ENCODE measurements around the gene FTCD. TPM values are rescaled to one million over a fixed set of nuclear protein-coding genes. Genes with fewer than 3 reads are reported as not detected.

Gene FTCD
- total RNA-seq, 1 experiment from 2014 or later = 6.7 TPM

DNA sequence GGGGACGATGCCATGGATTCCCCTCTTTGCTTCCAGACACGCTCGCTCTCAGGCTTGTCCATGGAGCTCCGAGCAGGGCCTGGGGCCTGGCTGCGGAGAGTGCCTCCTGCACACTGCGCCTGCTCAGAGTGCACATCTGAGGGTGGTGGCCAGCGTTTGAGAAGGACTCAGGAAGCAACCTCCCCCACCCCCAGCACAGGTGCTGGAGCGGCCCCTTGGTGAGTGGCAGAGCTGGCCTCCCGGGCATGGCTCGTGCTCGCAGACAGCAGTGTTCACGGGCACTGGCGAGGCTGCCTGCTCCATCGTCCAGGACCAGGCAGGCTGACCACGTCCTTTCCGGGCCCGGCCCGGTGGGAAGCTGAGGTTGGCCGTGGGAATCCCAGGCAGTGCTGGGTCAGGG lies 26.1 kb upstream of the FTCD start:
- no peaks in the 10 kb centered on the region; the same call in 1 of the 2 replicates for H3K4me1 ChIP-seq (ENCODE audit: insufficient read depth, low read length)
- Mint-ChIP-seq H3K4me3 (no peak overlapping the region), H3K36me3 (ENCODE audit: insufficient read depth in 1 of 3, low read depth in 3 of 3) (peaks cover 9 to 16% (median 15%) of the 10 kb centered on the region in 3 experiments; a peak in 6 of 7 replicates), H3K9me3 (peaks cover 8 to 9% of the 10 kb centered on the region in 2 experiments; a peak in 4 of 5 replicates), H3K27ac (peak overlapping the region in 1 of 3 experiments; percentile 86; a peak in 1 of 7 replicates), H3K27me3 (ENCODE audit: low read depth) (no peaks in the 10 kb centered on the region), H3K4me1 (peaks cover 15 to 19% of the 10 kb centered on the region in 2 experiments)
- no peak overlapping the region for H3T11ph ChIP-seq (ENCODE audit: low read length)
- no peak overlapping the region for H2BK120ac ChIP-seq (ENCODE audit: low read depth, low read length, poor library complexity, severe bottlenecking)
- H3K23me2 ChIP-seq (ENCODE audit: insufficient read length, low read depth, low read length, poor library complexity, severe bottlenecking) = peaks cover 7% of the 10 kb centered on the region
- WGBS (ENCODE audit: extremely low coverage, insufficient read length, low lambda C conversion rate) = no CpG with 5 or more reads among the region's 19 CpGs
- no peak overlapping the region for H2BK5ac ChIP-seq (ENCODE audit: insufficient read length, low read length)
- H4K20me1 ChIP-seq (ENCODE audit: control insufficient read depth, insufficient read depth, insufficient read length) = no peaks in the 10 kb centered on the region
- no peak overlapping the region for H4K5ac ChIP-seq (ENCODE audit: insufficient read length, low read depth, low read length)
- DNase-seq = peak; percentile 27
- no peak overlapping the region for H3K9ac ChIP-seq (ENCODE audit: extremely low read depth, insufficient read length, low read length)
- H3K18ac ChIP-seq (ENCODE audit: insufficient read length, low read depth, low read length) = no peak overlapping the region
- no peak overlapping the region for H3K56ac ChIP-seq (ENCODE audit: insufficient read length, low read depth, low read length)
- H2BK15ac ChIP-seq (ENCODE audit: low read depth, low read length) = no peak overlapping the region
- H4K91ac ChIP-seq (ENCODE audit: insufficient read length, low read depth, low read length) = no peak overlapping the region
- H2BK20ac ChIP-seq (ENCODE audit: low read depth, low read length, poor library complexity, severe bottlenecking) = no peak overlapping the region
- no peak overlapping the region for H2AK5ac ChIP-seq (ENCODE audit: insufficient read length, low read length)
- H3K4me2 ChIP-seq (ENCODE audit: insufficient read depth, insufficient read length, low read length) = no peak overlapping the region
- TF ChIP-seq, protein P1, sequence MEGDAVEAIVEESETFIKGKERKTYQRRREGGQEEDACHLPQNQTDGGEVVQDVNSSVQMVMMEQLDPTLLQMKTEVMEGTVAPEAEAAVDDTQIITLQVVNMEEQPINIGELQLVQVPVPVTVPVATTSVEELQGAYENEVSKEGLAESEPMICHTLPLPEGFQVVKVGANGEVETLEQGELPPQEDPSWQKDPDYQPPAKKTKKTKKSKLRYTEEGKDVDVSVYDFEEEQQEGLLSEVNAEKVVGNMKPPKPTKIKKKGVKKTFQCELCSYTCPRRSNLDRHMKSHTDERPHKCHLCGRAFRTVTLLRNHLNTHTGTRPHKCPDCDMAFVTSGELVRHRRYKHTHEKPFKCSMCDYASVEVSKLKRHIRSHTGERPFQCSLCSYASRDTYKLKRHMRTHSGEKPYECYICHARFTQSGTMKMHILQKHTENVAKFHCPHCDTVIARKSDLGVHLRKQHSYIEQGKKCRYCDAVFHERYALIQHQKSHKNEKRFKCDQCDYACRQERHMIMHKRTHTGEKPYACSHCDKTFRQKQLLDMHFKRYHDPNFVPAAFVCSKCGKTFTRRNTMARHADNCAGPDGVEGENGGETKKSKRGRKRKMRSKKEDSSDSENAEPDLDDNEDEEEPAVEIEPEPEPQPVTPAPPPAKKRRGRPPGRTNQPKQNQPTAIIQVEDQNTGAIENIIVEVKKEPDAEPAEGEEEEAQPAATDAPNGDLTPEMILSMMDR (conservative IDR thresholded peaks at IDR 0.05) = no peak
- no peak overlapping the region for H4K8ac ChIP-seq (replicated peaks; ENCODE audit: insufficient read length, low read depth, low read length)
- H3K79me2 ChIP-seq (ENCODE audit: insufficient read depth, low read length) = no peaks in the 10 kb centered on the region; the same call in 1 of the 2 replicates
- no peaks in the 10 kb centered on the region for H3K27me3 ChIP-seq (ENCODE audit: insufficient read depth, low read length)
- H3K14ac ChIP-seq (ENCODE audit: insufficient read depth, low read length) = no peak overlapping the region
- no peak overlapping the region for H2AFZ ChIP-seq (ENCODE audit: low read length)
- no peak overlapping the region for H3K27ac ChIP-seq (ENCODE audit: insufficient read length, low read depth, low read length)
- H3K9me3 ChIP-seq (ENCODE audit: control insufficient read depth, low read depth, low read length) = no peaks in the 10 kb centered on the region
- H3K23ac ChIP-seq (ENCODE audit: insufficient read length, low read depth, low read length) = no peak overlapping the region
- H3K79me1 ChIP-seq (ENCODE audit: insufficient read depth, low read depth, low read length, poor library complexity, severe bottlenecking) = no peaks in the 10 kb centered on the region
- H3K4ac ChIP-seq (ENCODE audit: low read depth, low read length) = no peak overlapping the region
- H2BK12ac ChIP-seq (ENCODE audit: insufficient read length, low read depth, low read length) = no peak overlapping the region
